ENCODE data around the gene SSH3.

Gene SSH3

GRCh38 chr11:67344264-67344663 lies 40.9 kb downstream of the SSH3 start:
- no peak for DNase-seq (ENCODE audit: low read depth in 2 of 3, low spot score in 1 of 3)

GRCh38 chr11:67345247-67345919 lies 42.1 kb downstream of the SSH3 start:
- DNase-seq (ENCODE audit: low read depth in 2 of 3, low spot score in 1 of 3) = no peak

GRCh38 chr11:67345920-67346819 lies 42.8 kb downstream of the SSH3 start:
- DNase-seq (ENCODE audit: low read depth in 2 of 3, low spot score in 1 of 3) = no peak

GRCh38 chr11:67347964-67348749 lies 44.8 kb downstream of the SSH3 start:
- no peak for DNase-seq (ENCODE audit: low read depth in 2 of 3, low spot score in 1 of 3)

- DNase-seq (ENCODE audit: low read depth in 2 of 3, low spot score in 1 of 3) = no peak
Measured at GRCh38 chr11:67349036-67349435, 45.7 kb downstream of the SSH3 start.

- DNase-seq (ENCODE audit: low read depth in 2 of 3, low spot score in 1 of 3) = no peak
Measured at GRCh38 chr11:67349457-67349856, 46.1 kb downstream of the SSH3 start.

GRCh38 chr11:67349928-67350465 lies 46.7 kb downstream of the SSH3 start:
- DNase-seq (ENCODE audit: low read depth in 2 of 3, low spot score in 1 of 3) = no peak

- peak in 1 of 3 donors; percentile 46 for DNase-seq (ENCODE audit: low read depth in 2 of 3, low spot score in 1 of 3)
Measured at GRCh38 chr11:67351275-67352005, 48.1 kb downstream of the SSH3 start.

- DNase-seq (ENCODE audit: low read depth in 2 of 3, low spot score in 1 of 3) = no peak
Measured at GRCh38 chr11:67352546-67353316, 49.4 kb downstream of the SSH3 start.

GRCh38 chr11:67353317-67354074 lies 50.2 kb downstream of the SSH3 start, which contains the start of gene POLD4:
Gene POLD4 (minus strand): TSS chr11:67353546. CDS start chr11:67353399, 147 bp downstream.
- peak; percentile 88 to 95 (median 93) for DNase-seq (ENCODE audit: low read depth in 2 of 3, low spot score in 1 of 3)

- DNase-seq (ENCODE audit: low read depth in 2 of 3, low spot score in 1 of 3) = no peak
Measured at GRCh38 chr11:67354075-67355022, 51.0 kb downstream of the SSH3 start.

- DNase-seq (ENCODE audit: low read depth in 2 of 3, low spot score in 1 of 3) = no peak
Measured at GRCh38 chr11:67355023-67355793, 51.9 kb downstream of the SSH3 start.

- DNase-seq (ENCODE audit: low read depth in 2 of 3, low spot score in 1 of 3) = no peak
Measured at GRCh38 chr11:67355794-67356386, 52.6 kb downstream of the SSH3 start.

GRCh38 chr11:67356387-67356863 lies 53.1 kb downstream of the SSH3 start:
- no peak for DNase-seq (ENCODE audit: low read depth in 2 of 3, low spot score in 1 of 3)

- peak; percentile 48 to 64 (median 53) for DNase-seq (ENCODE audit: low read depth in 2 of 3, low spot score in 1 of 3)
Measured at GRCh38 chr11:67356864-67357561, 53.7 kb downstream of the SSH3 start.
